B cell (primary cell): Measurements from ENCODE around the gene CXCL6.

Experiments used
- CTCF ChIP-seq: fragments of 200-600 bp; IDR thresholded peaks from one replicate; pipeline ENCODE4 v1.8.0; 2022; ENCODE audit warnings: antibody characterized with exemption, mild to moderate bottlenecking
- EZH2 ChIP-seq: IDR thresholded peaks from 2 replicates; pipeline ENCODE4 v1.6.1; 2012; ENCODE audit warnings: borderline replicate concordance, low read depth, mild to moderate bottlenecking, moderate library complexity, low read length; ENCODE audit not compliant: insufficient read depth, poor library complexity, severe bottlenecking

- TF ChIP-seq CTCF, result no peak
- no peak for TF ChIP-seq EZH2
These were observed 11.8 kb downstream of the CXCL6 start for GRCh38 chr4:73848183-73848777.
